Mammary epithelial cell (primary cell): Measurements from ENCODE around the gene TVP23A.

Experiments used
- EZH2 ChIP-seq: IDR thresholded peaks from 2 replicates; pipeline ENCODE4 v1.6.1; 2012; ENCODE audit warnings: low read length, inconsistent platforms, borderline replicate concordance
- TF ChIP-seq, protein P1 (sequence below), 2 donors: IDR thresholded peaks in 1 of 2; conservative IDR thresholded peaks in 1 of 2; 2 replicates each; pipeline ENCODE4 v1.5.1; 2011 to 2012; ENCODE audit warnings: inconsistent platforms in 2 of 2, low read length in 2 of 2, mild to moderate bottlenecking in 2 of 2, control low read depth in 1 of 2, low read depth in 1 of 2; ENCODE audit not compliant: insufficient read depth in 1 of 2; ENCODE audit errors: extremely low read depth in 1 of 2

DNA sequence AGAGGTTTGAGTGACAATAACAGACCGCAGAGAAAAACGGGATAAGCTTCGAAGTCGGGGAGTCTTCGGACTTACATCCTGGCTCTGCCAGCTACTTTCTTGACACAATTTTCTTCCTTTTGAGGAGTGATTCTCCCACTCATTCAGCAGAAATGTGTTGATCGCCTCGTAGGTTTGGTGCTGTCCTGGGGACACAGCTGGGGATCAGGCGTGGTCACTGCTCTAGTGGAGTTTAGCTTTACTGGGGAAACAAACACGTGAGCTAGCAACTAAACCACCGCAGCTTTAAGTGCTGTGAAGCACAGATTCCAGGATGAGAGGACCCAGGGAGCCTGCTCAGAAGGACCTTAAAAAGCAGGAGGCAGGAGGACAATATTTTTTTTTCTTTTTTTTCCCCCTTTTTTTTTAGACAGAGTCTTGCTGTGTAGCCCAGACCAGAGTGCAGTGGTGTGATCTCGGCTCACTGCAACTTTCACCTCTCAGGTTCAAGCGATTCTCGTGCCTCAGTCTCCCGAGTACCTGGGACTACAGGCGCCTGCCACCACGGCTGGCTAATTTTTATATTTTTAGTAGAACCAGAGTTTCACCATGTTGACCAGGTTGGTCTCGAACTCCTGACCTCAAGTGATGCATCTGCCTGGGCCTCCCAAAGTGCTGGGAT lies 74.1 kb downstream of the TVP23A start:
- TF ChIP-seq, protein P1, sequence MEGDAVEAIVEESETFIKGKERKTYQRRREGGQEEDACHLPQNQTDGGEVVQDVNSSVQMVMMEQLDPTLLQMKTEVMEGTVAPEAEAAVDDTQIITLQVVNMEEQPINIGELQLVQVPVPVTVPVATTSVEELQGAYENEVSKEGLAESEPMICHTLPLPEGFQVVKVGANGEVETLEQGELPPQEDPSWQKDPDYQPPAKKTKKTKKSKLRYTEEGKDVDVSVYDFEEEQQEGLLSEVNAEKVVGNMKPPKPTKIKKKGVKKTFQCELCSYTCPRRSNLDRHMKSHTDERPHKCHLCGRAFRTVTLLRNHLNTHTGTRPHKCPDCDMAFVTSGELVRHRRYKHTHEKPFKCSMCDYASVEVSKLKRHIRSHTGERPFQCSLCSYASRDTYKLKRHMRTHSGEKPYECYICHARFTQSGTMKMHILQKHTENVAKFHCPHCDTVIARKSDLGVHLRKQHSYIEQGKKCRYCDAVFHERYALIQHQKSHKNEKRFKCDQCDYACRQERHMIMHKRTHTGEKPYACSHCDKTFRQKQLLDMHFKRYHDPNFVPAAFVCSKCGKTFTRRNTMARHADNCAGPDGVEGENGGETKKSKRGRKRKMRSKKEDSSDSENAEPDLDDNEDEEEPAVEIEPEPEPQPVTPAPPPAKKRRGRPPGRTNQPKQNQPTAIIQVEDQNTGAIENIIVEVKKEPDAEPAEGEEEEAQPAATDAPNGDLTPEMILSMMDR (conservative IDR thresholded peaks at IDR 0.05 in 1 of 2, IDR thresholded peaks at IDR 0.05 in 1 of 2; ENCODE audit: extremely low read depth in 1 of 2, insufficient read depth in 1 of 2, low read depth in 1 of 2, low read length in 2 of 2) = no peak
- TF ChIP-seq EZH2 = no peak
